IPS-NIHi11 (cell line): ENCODE results near the gene HUWE1.
"Not testable (repeated sequence)": the region's sequence is repeated elsewhere in the genome, so short reads cannot be mapped to it uniquely, and the experiment has no call there.

Experiments used
- DNase-seq: peaks from one replicate; pipeline ENCODE4 v3.0.0; 2012; ENCODE audit warnings: mixed read lengths, low spot score

Gene HUWE1

GRCh38 chrX:53605004-53605403 is 81.5 kb downstream of the HUWE1 start:
- DNase-seq: no peak

- no peak for DNase-seq
Measured at GRCh38 chrX:53599781-53600396, 86.6 kb downstream of the HUWE1 start.

GRCh38 chrX:53598169-53598568 is 88.3 kb downstream of the HUWE1 start:
- no peak for DNase-seq

- no peak for DNase-seq
Measured at GRCh38 chrX:53595266-53595810, 91.2 kb downstream of the HUWE1 start.

- DNase-seq: no peak
Measured at GRCh38 chrX:53594354-53594753, 92.2 kb downstream of the HUWE1 start.

- no peak for DNase-seq
Measured at GRCh38 chrX:53587795-53588420, 98.6 kb downstream of the HUWE1 start.

GRCh38 chrX:53584891-53585290 is 101.6 kb downstream of the HUWE1 start:
- DNase-seq: no peak

GRCh38 chrX:53583571-53583970 is 102.9 kb downstream of the HUWE1 start:
- no peak for DNase-seq

GRCh38 chrX:53580742-53581504 is 105.6 kb downstream of the HUWE1 start:
- DNase-seq: no peak

GRCh38 chrX:53571494-53571893 is 115.0 kb downstream of the HUWE1 start:
- DNase-seq: no peak

- no peak for DNase-seq
Measured at GRCh38 chrX:53563324-53563723, 123.2 kb downstream of the HUWE1 start.

GRCh38 chrX:53561912-53562311 is 124.6 kb downstream of the HUWE1 start:
- no peak for DNase-seq

- DNase-seq: no peak
Measured at GRCh38 chrX:53558646-53559045, 127.9 kb downstream of the HUWE1 start.

- no peak for DNase-seq
Measured at GRCh38 chrX:53556868-53557267, 129.7 kb downstream of the HUWE1 start.

GRCh38 chrX:53550756-53551463 is 135.6 kb downstream of the HUWE1 start:
- DNase-seq: no peak

GRCh38 chrX:53547668-53548067 is 138.9 kb downstream of the HUWE1 start:
- no peak for DNase-seq

- DNase-seq: no peak
Measured at GRCh38 chrX:53544936-53545335, 141.6 kb downstream of the HUWE1 start.

GRCh38 chrX:53538781-53539180 is 147.7 kb downstream of the HUWE1 start:
- no peak for DNase-seq

- DNase-seq: not testable (repeated sequence)
Measured at GRCh38 chrX:53531255-53531966, 155.1 kb downstream of the HUWE1 start.

- no peak for DNase-seq
Measured at GRCh38 chrX:53526999-53527398, 159.5 kb downstream of the HUWE1 start.

- no peak for DNase-seq
Measured at GRCh38 chrX:53511322-53511721, 175.2 kb downstream of the HUWE1 start.

GRCh38 chrX:53504035-53504434 is 182.5 kb downstream of the HUWE1 start:
- DNase-seq: not testable (repeated sequence)
